Suppressor macrophage treated with lipopolysaccharide for 4 hours (primary cell): ENCODE data around the gene IL18R1.
A peak's percentile ranks its signal among the peaks of the same experiment; 100 is the strongest.

Experiments used
- DNase-seq: peaks from one replicate; pipeline ENCODE4 v3.0.0-alpha.2; 2020

The IL18R1 gene

GRCh38 chr2:102391565-102391964 lies 36.0 kb downstream of the IL18R1 start:
- DNase-seq, result no peak

- no peak for DNase-seq
These were observed 36.5 kb downstream of the IL18R1 start for GRCh38 chr2:102392096-102392495.

GRCh38 chr2:102392942-102393341 lies 37.3 kb downstream of the IL18R1 start:
- no peak for DNase-seq

- no peak for DNase-seq
These were observed 40.4 kb downstream of the IL18R1 start for GRCh38 chr2:102396012-102396411.

- DNase-seq, result no peak
These were observed 41.6 kb downstream of the IL18R1 start for GRCh38 chr2:102397209-102397608.

- no peak for DNase-seq
These were observed 44.0 kb downstream of the IL18R1 start for GRCh38 chr2:102399499-102400141.

- peak; percentile 35 for DNase-seq
These were observed 45.9 kb downstream of the IL18R1 start for GRCh38 chr2:102401456-102401855.

- no peak for DNase-seq
These were observed 46.3 kb downstream of the IL18R1 start for GRCh38 chr2:102401865-102402264.

GRCh38 chr2:102410952-102411351 lies 55.4 kb downstream of the IL18R1 start:
- DNase-seq, result no peak

- no peak for DNase-seq
These were observed 56.6 kb downstream of the IL18R1 start for GRCh38 chr2:102412199-102412598.

GRCh38 chr2:102417946-102418345 lies 62.4 kb downstream of the IL18R1 start:
- no peak for DNase-seq

- DNase-seq, result peak; percentile 65
These were observed 62.9 kb downstream of the IL18R1 start for GRCh38 chr2:102418421-102418961.

GRCh38 chr2:102420290-102420689 lies 64.7 kb downstream of the IL18R1 start:
- no peak for DNase-seq

- no peak for DNase-seq
These were observed 66.5 kb downstream of the IL18R1 start for GRCh38 chr2:102421890-102422759.

GRCh38 chr2:102422910-102423309 lies 67.3 kb downstream of the IL18R1 start, which contains the start of gene IL18RAP:
IL18RAP (plus strand) TSS chr2:102423160; CDS start chr2:102423278, 118 bp downstream.
- peak; percentile 27 for DNase-seq

GRCh38 chr2:102423368-102423767 lies 67.8 kb downstream of the IL18R1 start:
- no peak for DNase-seq

- DNase-seq, result peak; percentile 27
These were observed 69.2 kb downstream of the IL18R1 start for GRCh38 chr2:102424754-102425153.

- DNase-seq, result no peak
These were observed 70.0 kb downstream of the IL18R1 start for GRCh38 chr2:102425441-102426132.

- no peak for DNase-seq
These were observed 71.7 kb downstream of the IL18R1 start for GRCh38 chr2:102427249-102427648.

- no peak for DNase-seq
These were observed 73.0 kb downstream of the IL18R1 start for GRCh38 chr2:102428573-102428972.

GRCh38 chr2:102432386-102432785 lies 76.8 kb downstream of the IL18R1 start:
- DNase-seq, result no peak

GRCh38 chr2:102433973-102434654 lies 78.5 kb downstream of the IL18R1 start:
- DNase-seq, result no peak
